DOHH2 (cell line): ENCODE data around the gene ZBTB18.

Experiments
- H3F3A ChIP-seq: fragments of 200-600 bp; sonication (generic), shearing (Covaris generic); 2 replicates; pipeline ENCODE4 v1.6.0; 2016; ENCODE audit warnings: antibody characterized with exemption, mild to moderate bottlenecking; ENCODE audit not compliant: control insufficient read depth, insufficient read depth
- H3K27ac ChIP-seq: fragments of 200-600 bp; sonication (generic); 2 replicates; pipeline ENCODE4 v1.5.1; 2014; ENCODE audit warnings: low read depth, mild to moderate bottlenecking, low read length, moderate library complexity
- H3K27me3 ChIP-seq: fragments of 200-600 bp; sonication (generic); 2 replicates; pipeline ENCODE4 v1.6.1; 2014; ENCODE audit warnings: mild to moderate bottlenecking, low read length, mixed read lengths; ENCODE audit not compliant: control insufficient read depth
- H3K36me3 ChIP-seq: fragments of 200-600 bp; sonication (generic); 2 replicates; pipeline ENCODE4 v1.6.1; 2014; ENCODE audit warnings: mild to moderate bottlenecking, low read length, moderate library complexity, mixed read lengths; ENCODE audit not compliant: control insufficient read depth
- H3K4me1 ChIP-seq: fragments of 200-600 bp; sonication (generic); 2 replicates; pipeline ENCODE4 v1.6.1; 2014; ENCODE audit warnings: mild to moderate bottlenecking, low read length, mixed read lengths; ENCODE audit not compliant: control insufficient read depth
- H3K4me2 ChIP-seq: fragments of 200-600 bp; sonication (generic); 2 replicates; pipeline ENCODE4 v1.6.0; 2014; ENCODE audit warnings: mild to moderate bottlenecking, low read length, moderate library complexity
- H3K4me3 ChIP-seq: fragments of 200-600 bp; sonication (generic); 2 replicates; pipeline ENCODE4 v1.5.1; 2014; ENCODE audit warnings: mild to moderate bottlenecking, low read length, mixed read lengths
- H3K79me2 ChIP-seq: fragments of 200-600 bp; sonication (generic); 2 replicates; pipeline ENCODE4 v1.6.1; 2014; ENCODE audit warnings: mild to moderate bottlenecking, low read length, mixed read lengths; ENCODE audit not compliant: control insufficient read depth
- H3K9me2 ChIP-seq: fragments of 200-600 bp; sonication (generic); replicated peaks from 2 replicates; pipeline ENCODE4 v1.6.1; 2014; ENCODE audit warnings: mild to moderate bottlenecking, low read length, mixed read lengths; ENCODE audit not compliant: control insufficient read depth
- H3K9me3 ChIP-seq: fragments of 200-600 bp; sonication (generic); 2 replicates; pipeline ENCODE4 v1.6.1; 2014; ENCODE audit warnings: antibody characterized with exemption, low read length, mixed read lengths; ENCODE audit not compliant: control insufficient read depth, insufficient read depth
- H4K20me1 ChIP-seq: fragments of 200-600 bp; sonication (generic); 2 replicates; pipeline ENCODE4 v1.6.0; 2014; ENCODE audit warnings: low read depth, mild to moderate bottlenecking, antibody characterized with exemption, low read length, moderate library complexity; ENCODE audit not compliant: control insufficient read depth, insufficient read depth
- CTCF ChIP-seq: fragments of 200-600 bp; sonication (generic); IDR thresholded peaks from one replicate; pipeline ENCODE4 v1.5.1; 2014; ENCODE audit warnings: antibody characterized with exemption, mild to moderate bottlenecking, low read depth, low read length; ENCODE audit not compliant: poor library complexity, severe bottlenecking
- EZH2phosphoT487 ChIP-seq: fragments of 200-600 bp; sonication (generic); IDR thresholded peaks from 2 replicates; pipeline ENCODE4 v1.6.1; 2017; ENCODE audit warnings: borderline replicate concordance, mild to moderate bottlenecking, antibody characterized with exemption, low read length, moderate library complexity, mixed read lengths

The ZBTB18 gene

GRCh38 chr1:244063498-244063897, 12.4 kb downstream of the ZBTB18 start:
- Histone ChIP-seq H3K27ac (no peak overlapping the region), H3K4me2 (no peak overlapping the region), H3K27me3 (peaks cover 25% of the 10 kb centered on the region), H3K4me3 (no peak overlapping the region), H3K9me2 (no peaks in the 10 kb centered on the region), H3K79me2 (no peaks in the 10 kb centered on the region), H3F3A (no peaks in the 10 kb centered on the region), H4K20me1 (no peaks in the 10 kb centered on the region), H3K36me3 (no peaks in the 10 kb centered on the region), H3K9me3 (no peaks in the 10 kb centered on the region), H3K4me1 (no peaks in the 10 kb centered on the region)
- TF ChIP-seq EZH2phosphoT487 (no peak), CTCF (no peak)

- H4K20me1 ChIP-seq: no peaks in the 10 kb centered on the region
- no peaks in the 10 kb centered on the region for H3K9me2 ChIP-seq
- no peak overlapping the region for H3K27ac ChIP-seq
- no peaks in the 10 kb centered on the region for H3K9me3 ChIP-seq
- no peaks in the 10 kb centered on the region for H3F3A ChIP-seq
- TF ChIP-seq EZH2phosphoT487: no peak
- TF ChIP-seq CTCF: no peak
- no peaks in the 10 kb centered on the region for H3K36me3 ChIP-seq
- peaks cover 25% of the 10 kb centered on the region for H3K27me3 ChIP-seq
- no peaks in the 10 kb centered on the region for H3K79me2 ChIP-seq
- H3K4me2 ChIP-seq: no peak overlapping the region
- H3K4me3 ChIP-seq: no peak overlapping the region
- H3K4me1 ChIP-seq: no peaks in the 10 kb centered on the region
Measured at GRCh38 chr1:244064621-244065020, 13.5 kb downstream of the ZBTB18 start.

- H4K20me1 ChIP-seq: no peaks in the 10 kb centered on the region
- H3K9me2 ChIP-seq: no peaks in the 10 kb centered on the region
- no peak overlapping the region for H3K4me2 ChIP-seq
- H3K27me3 ChIP-seq: peaks cover 25% of the 10 kb centered on the region
- no peaks in the 10 kb centered on the region for H3K9me3 ChIP-seq
- no peaks in the 10 kb centered on the region for H3K79me2 ChIP-seq
- no peaks in the 10 kb centered on the region for H3F3A ChIP-seq
- no peak overlapping the region for H3K4me3 ChIP-seq
- no peaks in the 10 kb centered on the region for H3K4me1 ChIP-seq
- TF ChIP-seq CTCF (no peak), EZH2phosphoT487 (no peak)
- H3K27ac ChIP-seq: no peak overlapping the region
- H3K36me3 ChIP-seq: no peaks in the 10 kb centered on the region
Measured at GRCh38 chr1:244065063-244065793, 14.1 kb downstream of the ZBTB18 start.
